C4-2B (cell line): ENCODE results near the gene C4A.

Experiments used
- ZFX ChIP-seq: fragments of 450-650 bp; IDR thresholded peaks from 2 replicates; pipeline ENCODE4 v1.6.1; 2017
- TF ChIP-seq, protein P1 (sequence below): fragments of 450-650 bp; conservative IDR thresholded peaks from 2 replicates; pipeline ENCODE4 v1.5.1; 2017; ENCODE audit warnings: mild to moderate bottlenecking

GRCh38 chr6:31945154-31945506, 36.7 kb upstream of the C4A start:
- TF ChIP-seq, protein P1, sequence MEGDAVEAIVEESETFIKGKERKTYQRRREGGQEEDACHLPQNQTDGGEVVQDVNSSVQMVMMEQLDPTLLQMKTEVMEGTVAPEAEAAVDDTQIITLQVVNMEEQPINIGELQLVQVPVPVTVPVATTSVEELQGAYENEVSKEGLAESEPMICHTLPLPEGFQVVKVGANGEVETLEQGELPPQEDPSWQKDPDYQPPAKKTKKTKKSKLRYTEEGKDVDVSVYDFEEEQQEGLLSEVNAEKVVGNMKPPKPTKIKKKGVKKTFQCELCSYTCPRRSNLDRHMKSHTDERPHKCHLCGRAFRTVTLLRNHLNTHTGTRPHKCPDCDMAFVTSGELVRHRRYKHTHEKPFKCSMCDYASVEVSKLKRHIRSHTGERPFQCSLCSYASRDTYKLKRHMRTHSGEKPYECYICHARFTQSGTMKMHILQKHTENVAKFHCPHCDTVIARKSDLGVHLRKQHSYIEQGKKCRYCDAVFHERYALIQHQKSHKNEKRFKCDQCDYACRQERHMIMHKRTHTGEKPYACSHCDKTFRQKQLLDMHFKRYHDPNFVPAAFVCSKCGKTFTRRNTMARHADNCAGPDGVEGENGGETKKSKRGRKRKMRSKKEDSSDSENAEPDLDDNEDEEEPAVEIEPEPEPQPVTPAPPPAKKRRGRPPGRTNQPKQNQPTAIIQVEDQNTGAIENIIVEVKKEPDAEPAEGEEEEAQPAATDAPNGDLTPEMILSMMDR, result no peak
- no peak for TF ChIP-seq ZFX
